Panc1 (cell line): ENCODE results near the gene FGFBP2.

ENCODE experiments used
- CTCF ChIP-seq: fragments of 450-650 bp; IDR thresholded peaks from 2 replicates; pipeline ENCODE4 v1.5.1; 2017; ENCODE audit warnings: mild to moderate bottlenecking
- POLR2AphosphoS5 ChIP-seq: IDR thresholded peaks from 2 replicates; pipeline ENCODE4 v1.6.1; 2012; ENCODE audit warnings: mild to moderate bottlenecking, low read depth, low read length, moderate library complexity
- TCF7L2 ChIP-seq: IDR thresholded peaks from 2 replicates; pipeline ENCODE4 v1.6.1; 2011; ENCODE audit warnings: mild to moderate bottlenecking, low read depth, low read length, inconsistent platforms

- TF ChIP-seq CTCF (no peak), TCF7L2 (no peak), POLR2AphosphoS5 (no peak)
Observed at GRCh38 chr4:15955670-15956069, 7.3 kb downstream of the FGFBP2 start.
